NCI-H82 treated with DMSO at 0.1 percent for 48 hours (cell line): ENCODE results near the gene PARVB.

Experiments
- DNase-seq: peaks from one replicate; lab custom pipeline; 2025; ENCODE audit not compliant: unreplicated experiment; lab: John Stamatoyannopoulos, UW

Gene PARVB

GRCh38 chr22:44024288-44024921 lies at the start of gene PARVB:
Gene PARVB, plus strand, starts transcription at chr22:44024302. Its CDS starts 38 bp downstream, at chr22:44024340.
- DNase-seq = no peak

- no peak for DNase-seq
These were observed 49.1 kb upstream of the PARVB start for GRCh38 chr22:43975041-43975440.

GRCh38 chr22:43976861-43977795 lies 47.0 kb upstream of the PARVB start:
- no peak for DNase-seq

GRCh38 chr22:43978558-43978957 lies 45.5 kb upstream of the PARVB start:
- DNase-seq = no peak

- DNase-seq = no peak
These were observed 43.5 kb upstream of the PARVB start for GRCh38 chr22:43980579-43980978.

- no peak for DNase-seq
These were observed 43.1 kb upstream of the PARVB start for GRCh38 chr22:43980996-43981395.

- no peak for DNase-seq
These were observed 40.3 kb upstream of the PARVB start for GRCh38 chr22:43983808-43984207.

GRCh38 chr22:43985532-43985931 lies 38.6 kb upstream of the PARVB start:
- DNase-seq = no peak

- DNase-seq = no peak
These were observed 35.8 kb upstream of the PARVB start for GRCh38 chr22:43988116-43988820.

- DNase-seq = no peak
These were observed 35.1 kb upstream of the PARVB start for GRCh38 chr22:43988960-43989359.

GRCh38 chr22:43990044-43990443 lies 34.1 kb upstream of the PARVB start:
- DNase-seq = no peak

- no peak for DNase-seq
These were observed 32.6 kb upstream of the PARVB start for GRCh38 chr22:43991316-43992020.

GRCh38 chr22:43992331-43992821 lies 31.7 kb upstream of the PARVB start:
- no peak for DNase-seq

GRCh38 chr22:43993072-43993760 lies 30.9 kb upstream of the PARVB start:
- peak; percentile 3 for DNase-seq

- DNase-seq = no peak
These were observed 30.1 kb upstream of the PARVB start for GRCh38 chr22:43994006-43994405.

GRCh38 chr22:43994416-43994815 lies 29.7 kb upstream of the PARVB start:
- no peak for DNase-seq

GRCh38 chr22:43995057-43995685 lies 28.9 kb upstream of the PARVB start:
- DNase-seq = no peak

GRCh38 chr22:43995798-43996169 lies 28.3 kb upstream of the PARVB start:
- no peak for DNase-seq

- DNase-seq = no peak
These were observed 27.7 kb upstream of the PARVB start for GRCh38 chr22:43996170-43996980.
